ENCODE results near the gene CHST15.
"Not testable (repeated sequence)": the region's sequence is repeated elsewhere in the genome, so short reads cannot be mapped to it uniquely, and the experiment has no call there.

CHST15 gene

GRCh38 chr10:124124123-124124768, 30.8 kb upstream of the CHST15 start:
- in situ Hi-C loops (cut with MboI; ENCODE audit: low sequenced_read_pairs) = no loop called here

- in situ Hi-C loops (cut with MboI; ENCODE audit: low sequenced_read_pairs) = no loop called here
Measured at GRCh38 chr10:124123156-124123555, 29.8 kb upstream of the CHST15 start.

- in situ Hi-C loops (cut with MboI; ENCODE audit: low sequenced_read_pairs) = no loop called here
Measured at GRCh38 chr10:124122211-124122610, 28.8 kb upstream of the CHST15 start.

- in situ Hi-C loops (cut with MboI; ENCODE audit: low sequenced_read_pairs) = no loop called here
Measured at GRCh38 chr10:124120410-124121061, 27.1 kb upstream of the CHST15 start.

GRCh38 chr10:124119946-124120345, 26.5 kb upstream of the CHST15 start:
- in situ Hi-C loops (cut with MboI; ENCODE audit: low sequenced_read_pairs) = no loop called here

- in situ Hi-C loops (cut with MboI; ENCODE audit: low sequenced_read_pairs) = no loop called here
Measured at GRCh38 chr10:124119216-124119615, 25.8 kb upstream of the CHST15 start.

- in situ Hi-C loops (cut with MboI; ENCODE audit: low sequenced_read_pairs) = no loop called here
Measured at GRCh38 chr10:124117833-124118232, 24.4 kb upstream of the CHST15 start.

- in situ Hi-C loops (cut with MboI; ENCODE audit: low sequenced_read_pairs) = no loop called here
Measured at GRCh38 chr10:124117511-124117785, 24.1 kb upstream of the CHST15 start.

- in situ Hi-C loops (cut with MboI; ENCODE audit: low sequenced_read_pairs) = no loop called here
Measured at GRCh38 chr10:124116771-124117510, 23.5 kb upstream of the CHST15 start.

- in situ Hi-C loops (cut with MboI; ENCODE audit: low sequenced_read_pairs) = no loop called here
Measured at GRCh38 chr10:124114696-124115095, 21.3 kb upstream of the CHST15 start.

GRCh38 chr10:124112891-124113580, 19.6 kb upstream of the CHST15 start:
- in situ Hi-C loops (cut with MboI; ENCODE audit: low sequenced_read_pairs) = no loop called here

GRCh38 chr10:124110882-124111281, 17.5 kb upstream of the CHST15 start:
- in situ Hi-C loops (cut with MboI; ENCODE audit: low sequenced_read_pairs) = no loop called here

- in situ Hi-C loops (cut with MboI; ENCODE audit: low sequenced_read_pairs) = no loop called here
Measured at GRCh38 chr10:124109261-124109660, 15.9 kb upstream of the CHST15 start.

- in situ Hi-C loops (cut with MboI; ENCODE audit: low sequenced_read_pairs) = no loop called here
Measured at GRCh38 chr10:124107072-124107471, 13.7 kb upstream of the CHST15 start.

- in situ Hi-C loops (cut with MboI; ENCODE audit: low sequenced_read_pairs) = no loop called here
Measured at GRCh38 chr10:124106241-124106879, 13.0 kb upstream of the CHST15 start.

GRCh38 chr10:124105594-124105993, 12.2 kb upstream of the CHST15 start:
- in situ Hi-C loops (cut with MboI; ENCODE audit: low sequenced_read_pairs) = no loop called here

- in situ Hi-C loops (cut with MboI; ENCODE audit: low sequenced_read_pairs) = no loop called here
Measured at GRCh38 chr10:124105045-124105444, 11.6 kb upstream of the CHST15 start.

GRCh38 chr10:124104011-124104627, 10.7 kb upstream of the CHST15 start:
- in situ Hi-C loops (cut with MboI; ENCODE audit: low sequenced_read_pairs) = no loop called here

GRCh38 chr10:124101351-124101750, 8.0 kb upstream of the CHST15 start:
- in situ Hi-C loops (cut with MboI; ENCODE audit: low sequenced_read_pairs) = no loop called here

- in situ Hi-C loops (cut with MboI; ENCODE audit: low sequenced_read_pairs) = not testable (repeated sequence)
Measured at GRCh38 chr10:124100651-124101050, 7.3 kb upstream of the CHST15 start.

GRCh38 chr10:124100124-124100523, 6.7 kb upstream of the CHST15 start:
- in situ Hi-C loops (cut with MboI; ENCODE audit: low sequenced_read_pairs) = no loop called here
